Measurements from ENCODE around the gene DPP6. TPM values are rescaled to one million over a fixed set of nuclear protein-coding genes. Genes with fewer than 3 reads are reported as not detected.

DPP6 gene
- total and polyA plus RNA-seq, 2 of the 8 experiments (the other 6 are each of a cell fraction or from before 2014, with no cell fraction given), result 4.7 to 6.8 TPM

DNA sequence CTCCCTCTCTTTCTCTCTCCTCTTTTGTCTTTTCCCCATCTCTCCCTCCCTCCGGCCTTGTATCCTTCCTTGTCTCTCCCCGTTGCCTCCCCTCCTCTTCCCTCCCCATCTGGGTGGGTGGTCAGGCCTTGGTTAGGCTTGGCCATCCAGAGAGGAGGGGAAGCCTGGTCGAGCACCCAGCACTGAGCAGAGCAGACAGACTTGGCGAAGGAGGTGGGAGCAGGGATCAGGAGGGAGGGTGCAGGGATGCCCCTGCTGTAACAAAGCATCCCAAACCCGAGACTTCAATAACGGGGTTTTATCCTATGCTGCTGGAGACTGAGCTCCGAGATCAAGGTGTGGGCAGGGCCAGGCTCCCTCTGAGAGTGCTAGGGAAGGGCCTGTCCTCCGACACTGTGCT, 853.4 kb downstream of the DPP6 start:
- DNase-seq (ENCODE audit: low read depth in 1 of 2, low spot score in 2 of 2) (no peak), FAIRE-seq (no peak)
- Histone ChIP-seq H2BK5ac (ENCODE audit: low read depth, low read length) (no peak overlapping the region), H3K27ac (ENCODE audit: low read depth, low read length) (no peak overlapping the region), H3K27me3 (replicated peaks in 1 of 4; ENCODE audit: control insufficient read depth in 3 of 4, extremely low read depth in 1 of 4, insufficient read depth in 3 of 4, low read length in 3 of 4) (no peaks in the 10 kb centered on the region), H4K8ac (ENCODE audit: extremely low read depth, insufficient read depth, low read length) (no peak overlapping the region), H2BK12ac (ENCODE audit: low read depth, low read length) (no peak overlapping the region), H4K20me1 (replicated peaks in 1 of 2; ENCODE audit: control insufficient read depth in 1 of 2, insufficient read depth in 2 of 2, low read length in 2 of 2) (no peaks in the 10 kb centered on the region), H3K4me2 (ENCODE audit: insufficient read depth in 1 of 2, low read depth in 2 of 2, low read length in 2 of 2) (no peak overlapping the region), H3K4ac (replicated peaks; ENCODE audit: insufficient read length, low read depth, low read length) (no peak overlapping the region), H4K91ac (replicated peaks; ENCODE audit: insufficient read length, low read length) (no peak overlapping the region), H2BK15ac (ENCODE audit: low read length) (no peak overlapping the region), H3K23ac (ENCODE audit: insufficient read length) (no peak overlapping the region), H3K23me2 (ENCODE audit: low read depth, low read length) (no peaks in the 10 kb centered on the region), H3K9ac (replicated peaks in 1 of 4; ENCODE audit: extremely low read depth in 1 of 4, low read depth in 3 of 4, low read length in 3 of 4) (no peak overlapping the region), H3K9me3 (ENCODE audit: insufficient read depth in 2 of 2, low read depth in 1 of 2, low read length in 1 of 2) (peaks cover 3 to 23% of the 10 kb centered on the region in 2 experiments; a peak in 3 of 4 replicates), H2AFZ (ENCODE audit: low read length) (no peak overlapping the region), H2BK20ac (ENCODE audit: low read length) (no peak overlapping the region), H3K56ac (replicated peaks; ENCODE audit: insufficient read length, low read depth, low read length) (no peak overlapping the region), H3K14ac (ENCODE audit: insufficient read length) (no peak overlapping the region), H4K5ac (ENCODE audit: insufficient read length, low read depth, low read length) (no peak overlapping the region), H2BK120ac (replicated peaks; ENCODE audit: low read depth, low read length) (no peak overlapping the region), H3K4me1 (replicated peaks in 1 of 4; ENCODE audit: control insufficient read depth in 3 of 4, insufficient read depth in 4 of 4, low read length in 3 of 4) (no peaks in the 10 kb centered on the region), H3K36me3 (ENCODE audit: control insufficient read depth in 2 of 4, insufficient read depth in 4 of 4, low read length in 3 of 4) (peaks cover 0 to 5% (median 0%) of the 10 kb centered on the region in 4 experiments; a peak in 1 of 8 replicates), H3K79me2 (ENCODE audit: control insufficient read depth in 1 of 2, insufficient read depth in 2 of 2, low read length in 2 of 2) (no peaks in the 10 kb centered on the region), H3K79me1 (ENCODE audit: low read depth, low read length) (no peaks in the 10 kb centered on the region), H3K18ac (ENCODE audit: extremely low read depth, low read length) (no peak overlapping the region), H3K4me3 (ENCODE audit: extremely low read depth in 1 of 4, insufficient read depth in 2 of 4, low read depth in 3 of 4, low read length in 4 of 4) (no peak overlapping the region), H2AK5ac (ENCODE audit: low read depth, low read length) (no peak overlapping the region)
- ChIA-PET POLR2A (ENCODE audit: partially characterized antibody) (no interaction called here), CTCF (ENCODE audit: partially characterized antibody) (interaction anchor here (1.3 to 9.1 kb wide), 2 partner anchors 8 to 62 kb away, joined by 3 to 69 read pairs; no protein-coding TSS in a partner anchor)
- WGBS, 2 experiments (ENCODE audit: extremely low coverage in 1 of 2, insufficient coverage in 1 of 2, insufficient read length in 1 of 2, insufficient replicate concordance in 2 of 2, low coverage in 1 of 2, low lambda C conversion rate in 2 of 2, missing lambda C conversion rate in 1 of 2), result 85% methylated on average over 7 of the region's 8 CpGs; no CpG with 5 or more reads in 1 of the 2 experiments
- TF ChIP-seq, protein P1, sequence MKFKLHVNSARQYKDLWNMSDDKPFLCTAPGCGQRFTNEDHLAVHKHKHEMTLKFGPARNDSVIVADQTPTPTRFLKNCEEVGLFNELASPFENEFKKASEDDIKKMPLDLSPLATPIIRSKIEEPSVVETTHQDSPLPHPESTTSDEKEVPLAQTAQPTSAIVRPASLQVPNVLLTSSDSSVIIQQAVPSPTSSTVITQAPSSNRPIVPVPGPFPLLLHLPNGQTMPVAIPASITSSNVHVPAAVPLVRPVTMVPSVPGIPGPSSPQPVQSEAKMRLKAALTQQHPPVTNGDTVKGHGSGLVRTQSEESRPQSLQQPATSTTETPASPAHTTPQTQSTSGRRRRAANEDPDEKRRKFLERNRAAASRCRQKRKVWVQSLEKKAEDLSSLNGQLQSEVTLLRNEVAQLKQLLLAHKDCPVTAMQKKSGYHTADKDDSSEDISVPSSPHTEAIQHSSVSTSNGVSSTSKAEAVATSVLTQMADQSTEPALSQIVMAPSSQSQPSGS (IDR thresholded peaks at IDR 0.05; ENCODE audit: low read length), result no peak
- TF ChIP-seq YY1 (IDR thresholded peaks at IDR 0.05; ENCODE audit: low read depth, low read length) (no peak), SIN3A (conservative IDR thresholded peaks at IDR 0.05 in 1 of 2, IDR thresholded peaks at IDR 0.05 in 1 of 2; ENCODE audit: low read depth in 1 of 2, low read length in 2 of 2) (no peak), BACH1 (IDR thresholded peaks at IDR 0.05; ENCODE audit: low read length) (no peak), EGR1 (IDR thresholded peaks at IDR 0.05; ENCODE audit: borderline replicate concordance, low read depth, low read length) (no peak), TCF12 (IDR thresholded peaks at IDR 0.05; ENCODE audit: low read depth, low read length) (no peak), TEAD4 (IDR thresholded peaks at IDR 0.05; ENCODE audit: low read depth, low read length) (no peak), NRF1 (IDR thresholded peaks at IDR 0.05; ENCODE audit: low read depth, low read length) (no peak), CREB1 (IDR thresholded peaks at IDR 0.05) (no peak)
